Measurements from ENCODE around the gene FNDC3B.

FNDC3B gene

DNA sequence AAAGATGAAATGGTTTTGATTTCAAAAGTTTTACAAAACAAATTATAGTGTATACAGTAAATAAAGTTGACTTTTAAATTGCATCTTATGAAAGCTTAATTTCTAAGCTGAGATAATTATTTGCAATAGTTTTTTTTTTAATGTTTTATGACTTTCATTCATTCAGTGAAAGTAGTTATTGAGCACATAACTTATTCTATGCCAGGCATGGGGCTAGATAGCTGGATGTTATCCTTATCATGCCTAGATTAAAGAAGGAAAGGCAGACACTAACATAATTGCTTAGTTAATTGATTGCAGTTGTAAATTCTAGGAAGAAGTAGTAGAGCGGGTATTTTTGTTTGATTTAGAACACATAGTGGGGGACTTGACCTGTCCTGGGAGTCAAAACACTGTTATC lies 92.4 kb downstream of the FNDC3B start:
- H3K9ac ChIP-seq (ENCODE audit: low read depth in 1 of 2, low read length in 2 of 2), result no peak overlapping the region
- H3K27ac ChIP-seq (ENCODE audit: low read depth, low read length), result no peak overlapping the region
- H3K36me3 ChIP-seq (ENCODE audit: control insufficient read depth in 1 of 2, insufficient read depth in 2 of 2, low read length in 2 of 2), result no peaks in the 10 kb centered on the region
- H3K4me3 ChIP-seq (ENCODE audit: low read depth in 1 of 2, low read length in 2 of 2), result no peak overlapping the region
- no peaks in the 10 kb centered on the region for H3K27me3 ChIP-seq (ENCODE audit: control insufficient read depth in 1 of 2, insufficient read depth in 2 of 2, low read length in 2 of 2)
- peaks cover 30 to 69% of the 10 kb centered on the region in 2 donors for H3K4me1 ChIP-seq (ENCODE audit: control insufficient read depth in 1 of 2, insufficient read depth in 2 of 2, low read length in 2 of 2)
- H3K9me3 ChIP-seq (ENCODE audit: control insufficient read depth in 1 of 2, low read length in 2 of 2), result no peaks in the 10 kb centered on the region

- peaks cover 30 to 69% of the 10 kb centered on the region in 2 donors for H3K4me1 ChIP-seq (ENCODE audit: control insufficient read depth in 1 of 2, insufficient read depth in 2 of 2, low read length in 2 of 2)
- H3K27ac ChIP-seq (ENCODE audit: low read depth, low read length), result no peak overlapping the region
- no peaks in the 10 kb centered on the region for H3K36me3 ChIP-seq (ENCODE audit: control insufficient read depth in 1 of 2, insufficient read depth in 2 of 2, low read length in 2 of 2)
- H3K9me3 ChIP-seq (ENCODE audit: control insufficient read depth in 1 of 2, low read length in 2 of 2), result no peaks in the 10 kb centered on the region
- H3K4me3 ChIP-seq (ENCODE audit: low read depth in 1 of 2, low read length in 2 of 2), result no peak overlapping the region
- no peak overlapping the region for H3K9ac ChIP-seq (ENCODE audit: low read depth in 1 of 2, low read length in 2 of 2)
- H3K27me3 ChIP-seq (ENCODE audit: control insufficient read depth in 1 of 2, insufficient read depth in 2 of 2, low read length in 2 of 2), result no peaks in the 10 kb centered on the region
These were observed 92.8 kb downstream of the FNDC3B start for GRCh38 chr3:172132159-172132586.

DNA sequence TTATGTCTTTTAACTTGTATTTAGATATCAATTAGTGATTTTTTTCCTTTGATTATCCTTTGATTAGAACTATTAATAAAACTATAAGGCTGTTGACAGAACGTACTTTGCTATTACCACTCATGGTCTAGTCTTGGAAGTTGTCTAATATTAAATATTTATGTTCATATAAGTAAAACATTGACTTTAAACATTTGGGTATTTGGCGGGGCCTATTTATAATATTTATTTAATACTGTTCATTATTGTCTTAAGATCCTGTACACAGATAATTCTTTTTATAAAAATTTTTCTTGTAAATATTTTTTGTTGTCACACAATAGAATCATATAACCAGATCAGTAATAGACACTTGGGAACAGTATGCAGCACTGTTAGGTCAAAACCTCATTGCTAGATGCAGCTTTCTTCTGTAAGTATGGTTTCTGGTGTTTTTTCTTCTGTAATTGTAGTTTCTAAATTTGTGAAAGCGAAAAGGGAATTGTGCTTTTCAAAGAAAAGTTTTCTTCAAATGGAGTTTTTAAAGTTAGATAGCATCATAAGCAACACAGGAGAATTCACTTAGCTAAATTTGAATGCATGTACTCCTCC lies 93.4 kb downstream of the FNDC3B start:
- Histone ChIP-seq H3K36me3 (ENCODE audit: control insufficient read depth in 1 of 2, insufficient read depth in 2 of 2, low read length in 2 of 2) (no peaks in the 10 kb centered on the region), H3K9me3 (ENCODE audit: control insufficient read depth in 1 of 2, low read length in 2 of 2) (no peaks in the 10 kb centered on the region), H3K27ac (ENCODE audit: low read depth, low read length) (no peak overlapping the region), H3K4me3 (ENCODE audit: low read depth in 1 of 2, low read length in 2 of 2) (no peak overlapping the region), H3K27me3 (ENCODE audit: control insufficient read depth in 1 of 2, insufficient read depth in 2 of 2, low read length in 2 of 2) (no peaks in the 10 kb centered on the region), H3K9ac (ENCODE audit: low read depth in 1 of 2, low read length in 2 of 2) (no peak overlapping the region), H3K4me1 (ENCODE audit: control insufficient read depth in 1 of 2, insufficient read depth in 2 of 2, low read length in 2 of 2) (peaks cover 31 to 73% of the 10 kb centered on the region in 2 donors)

DNA sequence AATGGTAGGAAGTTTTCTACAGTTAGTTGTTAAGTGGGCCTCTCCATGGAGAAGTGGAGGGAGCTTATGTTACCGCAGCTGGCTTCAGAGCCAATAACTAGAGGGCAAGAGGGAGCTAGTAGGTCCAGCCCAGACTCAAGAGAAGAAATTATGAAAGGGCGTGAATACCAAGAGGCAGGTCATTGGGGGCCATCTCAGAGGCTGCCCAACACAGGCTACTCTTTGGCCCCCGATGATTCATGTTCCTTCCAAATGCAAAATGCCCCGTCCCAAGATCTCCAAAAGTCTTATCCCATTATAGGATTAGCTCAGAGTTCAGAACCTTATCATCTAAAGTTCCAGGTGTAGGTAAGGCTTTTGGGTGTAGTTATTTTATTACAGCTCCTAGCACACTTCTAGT lies 94.5 kb downstream of the FNDC3B start:
- Histone ChIP-seq H3K27ac (ENCODE audit: low read depth, low read length) (peak overlapping the region; percentile 26), H3K36me3 (ENCODE audit: control insufficient read depth in 1 of 2, insufficient read depth in 2 of 2, low read length in 2 of 2) (no peaks in the 10 kb centered on the region), H3K4me1 (ENCODE audit: control insufficient read depth in 1 of 2, insufficient read depth in 2 of 2, low read length in 2 of 2) (peaks cover 32 to 72% of the 10 kb centered on the region in 2 donors), H3K9me3 (ENCODE audit: control insufficient read depth in 1 of 2, low read length in 2 of 2) (no peaks in the 10 kb centered on the region), H3K4me3 (ENCODE audit: low read depth in 1 of 2, low read length in 2 of 2) (no peak overlapping the region), H3K27me3 (ENCODE audit: control insufficient read depth in 1 of 2, insufficient read depth in 2 of 2, low read length in 2 of 2) (no peaks in the 10 kb centered on the region), H3K9ac (ENCODE audit: low read depth in 1 of 2, low read length in 2 of 2) (no peak overlapping the region)

DNA sequence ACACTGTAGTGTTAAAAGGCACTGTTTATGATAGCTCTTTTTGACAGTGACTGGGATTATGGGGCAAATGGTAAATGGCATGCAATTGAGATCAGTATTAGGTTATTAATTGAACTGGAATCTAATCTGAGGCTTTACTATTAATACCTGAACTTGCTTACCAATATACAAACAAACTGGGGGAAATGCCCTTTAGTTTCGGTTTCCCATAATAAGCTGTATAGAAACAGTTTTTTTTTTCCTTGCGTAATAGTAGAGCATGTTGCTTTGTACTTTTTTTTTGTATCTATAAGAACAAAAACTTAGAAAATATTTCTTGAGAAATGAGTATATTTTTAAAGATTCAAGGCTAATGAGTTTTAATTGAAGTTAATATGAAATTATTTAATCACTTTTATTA lies 95.0 kb downstream of the FNDC3B start:
- Histone ChIP-seq H3K27ac (ENCODE audit: low read depth, low read length) (peak overlapping the region; percentile 26), H3K9ac (ENCODE audit: low read depth in 1 of 2, low read length in 2 of 2) (no peak overlapping the region), H3K9me3 (ENCODE audit: control insufficient read depth in 1 of 2, low read length in 2 of 2) (no peaks in the 10 kb centered on the region), H3K4me3 (ENCODE audit: low read depth in 1 of 2, low read length in 2 of 2) (no peak overlapping the region), H3K27me3 (ENCODE audit: control insufficient read depth in 1 of 2, insufficient read depth in 2 of 2, low read length in 2 of 2) (no peaks in the 10 kb centered on the region), H3K36me3 (ENCODE audit: control insufficient read depth in 1 of 2, insufficient read depth in 2 of 2, low read length in 2 of 2) (no peaks in the 10 kb centered on the region), H3K4me1 (ENCODE audit: control insufficient read depth in 1 of 2, insufficient read depth in 2 of 2, low read length in 2 of 2) (peaks cover 37 to 72% of the 10 kb centered on the region in 2 donors)

DNA sequence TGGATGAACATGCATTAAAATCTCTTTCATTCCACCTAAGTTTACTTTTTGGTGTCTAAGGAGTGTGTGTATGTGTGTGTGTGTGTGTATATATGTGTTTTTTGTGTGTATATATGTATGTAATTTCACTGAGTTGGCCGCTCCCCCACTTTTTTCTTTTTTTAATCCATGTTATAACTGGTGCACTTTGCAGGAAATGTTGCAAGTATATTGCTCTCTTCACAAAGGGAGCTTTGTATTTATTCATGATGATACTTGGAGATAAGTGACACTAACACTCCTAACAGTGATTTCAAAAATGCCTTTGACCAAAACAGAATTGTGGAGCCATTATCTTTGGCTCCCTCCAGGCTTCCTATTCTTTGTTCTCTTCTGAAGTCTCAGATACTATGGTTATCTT lies 95.8 kb downstream of the FNDC3B start:
- Histone ChIP-seq H3K27me3 (ENCODE audit: control insufficient read depth in 1 of 2, insufficient read depth in 2 of 2, low read length in 2 of 2) (no peaks in the 10 kb centered on the region), H3K4me3 (ENCODE audit: low read depth in 1 of 2, low read length in 2 of 2) (no peak overlapping the region), H3K36me3 (ENCODE audit: control insufficient read depth in 1 of 2, insufficient read depth in 2 of 2, low read length in 2 of 2) (no peaks in the 10 kb centered on the region), H3K27ac (ENCODE audit: low read depth, low read length) (no peak overlapping the region), H3K9ac (ENCODE audit: low read depth in 1 of 2, low read length in 2 of 2) (no peak overlapping the region), H3K9me3 (ENCODE audit: control insufficient read depth in 1 of 2, low read length in 2 of 2) (no peaks in the 10 kb centered on the region), H3K4me1 (ENCODE audit: control insufficient read depth in 1 of 2, insufficient read depth in 2 of 2, low read length in 2 of 2) (peaks cover 39 to 73% of the 10 kb centered on the region in 2 donors)

GRCh38 chr3:172135820-172136219 lies 96.4 kb downstream of the FNDC3B start:
- H3K4me3 ChIP-seq (ENCODE audit: low read depth in 1 of 2, low read length in 2 of 2), result no peak overlapping the region
- H3K9me3 ChIP-seq (ENCODE audit: control insufficient read depth in 1 of 2, low read length in 2 of 2), result no peaks in the 10 kb centered on the region
- H3K27ac ChIP-seq (ENCODE audit: low read depth, low read length), result no peak overlapping the region
- H3K36me3 ChIP-seq (ENCODE audit: control insufficient read depth in 1 of 2, insufficient read depth in 2 of 2, low read length in 2 of 2), result no peaks in the 10 kb centered on the region
- no peak overlapping the region for H3K9ac ChIP-seq (ENCODE audit: low read depth in 1 of 2, low read length in 2 of 2)
- no peaks in the 10 kb centered on the region for H3K27me3 ChIP-seq (ENCODE audit: control insufficient read depth in 1 of 2, insufficient read depth in 2 of 2, low read length in 2 of 2)
- peaks cover 45 to 77% of the 10 kb centered on the region in 2 donors for H3K4me1 ChIP-seq (ENCODE audit: control insufficient read depth in 1 of 2, insufficient read depth in 2 of 2, low read length in 2 of 2)

DNA sequence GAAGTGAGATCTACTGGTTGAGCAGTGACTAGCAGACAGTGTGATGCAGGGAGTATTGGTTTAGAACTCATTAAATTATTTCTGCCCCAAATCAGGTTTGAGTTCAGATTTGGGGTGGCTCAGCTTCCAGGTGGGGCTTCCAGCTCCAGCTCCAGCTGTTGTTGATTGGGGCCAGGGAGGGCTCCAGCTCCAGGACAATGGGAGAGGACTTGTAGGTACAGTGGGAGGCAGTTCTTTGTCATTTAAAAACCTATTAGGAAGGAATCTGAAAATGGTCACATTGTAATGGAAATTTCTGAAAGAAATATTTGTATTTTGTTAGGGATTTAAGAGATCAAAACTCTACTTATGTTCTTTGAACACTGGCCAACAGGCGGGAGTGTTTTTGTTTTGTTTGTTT lies 97.0 kb downstream of the FNDC3B start:
- Histone ChIP-seq H3K4me1 (ENCODE audit: control insufficient read depth in 1 of 2, insufficient read depth in 2 of 2, low read length in 2 of 2) (peaks cover 48 to 82% of the 10 kb centered on the region in 2 donors), H3K36me3 (ENCODE audit: control insufficient read depth in 1 of 2, insufficient read depth in 2 of 2, low read length in 2 of 2) (no peaks in the 10 kb centered on the region), H3K27me3 (ENCODE audit: control insufficient read depth in 1 of 2, insufficient read depth in 2 of 2, low read length in 2 of 2) (no peaks in the 10 kb centered on the region), H3K9me3 (ENCODE audit: control insufficient read depth in 1 of 2, low read length in 2 of 2) (no peaks in the 10 kb centered on the region), H3K4me3 (ENCODE audit: low read depth in 1 of 2, low read length in 2 of 2) (no peak overlapping the region), H3K9ac (ENCODE audit: low read depth in 1 of 2, low read length in 2 of 2) (no peak overlapping the region), H3K27ac (ENCODE audit: low read depth, low read length) (no peak overlapping the region)

DNA sequence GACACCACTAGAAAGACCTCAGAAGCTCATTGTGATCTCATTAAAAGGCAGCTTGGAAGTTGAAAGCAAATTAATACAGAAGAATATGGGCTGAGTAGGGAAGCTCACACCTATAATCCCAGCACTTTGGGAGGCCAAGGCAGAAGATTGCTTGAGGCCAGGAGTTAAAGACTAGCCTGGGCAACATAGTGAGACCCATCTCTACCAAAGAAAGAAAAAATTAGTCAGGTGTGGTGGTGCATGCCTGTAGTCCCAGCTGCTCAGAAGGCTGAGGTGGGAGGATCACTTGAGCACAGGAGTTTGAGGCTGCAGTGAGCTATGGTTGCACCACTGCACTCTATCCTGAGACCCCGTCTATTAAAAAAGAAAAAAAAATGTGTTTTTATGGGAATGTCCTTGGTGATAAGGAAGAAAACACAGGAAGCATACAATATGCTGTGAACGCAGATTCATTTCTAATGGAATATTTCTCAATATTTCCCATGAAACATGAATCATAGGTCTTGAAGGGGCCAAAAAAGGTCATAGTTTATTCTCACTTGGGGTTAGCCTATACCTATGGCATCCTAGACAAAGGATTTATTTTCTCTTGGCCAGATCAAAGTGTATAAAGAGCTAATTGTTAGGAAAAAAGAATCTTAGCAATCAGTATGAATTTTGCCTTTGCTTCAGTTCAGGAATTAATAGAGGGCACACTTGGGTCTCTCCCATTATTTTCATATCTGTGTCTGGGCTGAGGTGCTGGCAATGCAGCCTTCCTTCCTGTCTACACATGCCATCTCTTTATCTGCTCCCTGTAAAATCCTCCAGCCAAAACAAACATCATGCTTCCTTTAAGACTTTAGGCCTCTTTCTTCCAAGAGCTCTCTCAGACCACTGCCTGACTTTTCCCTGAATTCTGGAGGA lies 98.2 kb downstream of the FNDC3B start:
- H3K4me1 ChIP-seq (ENCODE audit: control insufficient read depth in 1 of 2, insufficient read depth in 2 of 2, low read length in 2 of 2), result peaks cover 53 to 89% of the 10 kb centered on the region in 2 donors
- no peak overlapping the region for H3K9ac ChIP-seq (ENCODE audit: low read depth in 1 of 2, low read length in 2 of 2)
- no peaks in the 10 kb centered on the region for H3K27me3 ChIP-seq (ENCODE audit: control insufficient read depth in 1 of 2, insufficient read depth in 2 of 2, low read length in 2 of 2)
- no peaks in the 10 kb centered on the region for H3K36me3 ChIP-seq (ENCODE audit: control insufficient read depth in 1 of 2, insufficient read depth in 2 of 2, low read length in 2 of 2)
- no peak overlapping the region for H3K4me3 ChIP-seq (ENCODE audit: low read depth in 1 of 2, low read length in 2 of 2)
- H3K27ac ChIP-seq (ENCODE audit: low read depth, low read length), result peak overlapping the region; percentile 20
- H3K9me3 ChIP-seq (ENCODE audit: control insufficient read depth in 1 of 2, low read length in 2 of 2), result no peaks in the 10 kb centered on the region

GRCh38 chr3:172138193-172138537 lies 98.8 kb downstream of the FNDC3B start:
- no peaks in the 10 kb centered on the region for H3K36me3 ChIP-seq (ENCODE audit: control insufficient read depth in 1 of 2, insufficient read depth in 2 of 2, low read length in 2 of 2)
- H3K9ac ChIP-seq (ENCODE audit: low read depth in 1 of 2, low read length in 2 of 2), result no peak overlapping the region
- H3K27ac ChIP-seq (ENCODE audit: low read depth, low read length), result peak overlapping the region; percentile 20

More at GRCh38 chr3:172138193-172138537, 98.8 kb downstream of the FNDC3B start:
- Histone ChIP-seq H3K27me3 (ENCODE audit: control insufficient read depth in 1 of 2, insufficient read depth in 2 of 2, low read length in 2 of 2) (no peaks in the 10 kb centered on the region), H3K4me1 (ENCODE audit: control insufficient read depth in 1 of 2, insufficient read depth in 2 of 2, low read length in 2 of 2) (peaks cover 56 to 93% of the 10 kb centered on the region in 2 donors), H3K4me3 (ENCODE audit: low read depth in 1 of 2, low read length in 2 of 2) (no peak overlapping the region), H3K9me3 (ENCODE audit: control insufficient read depth in 1 of 2, low read length in 2 of 2) (no peaks in the 10 kb centered on the region)

All from duodenal mucosa (tissue), 2 donors.